ENCODE results near the gene MIAT. TPM values are rescaled to one million over a fixed set of nuclear protein-coding genes. Genes with fewer than 3 reads are reported as not detected.

Gene MIAT
- total and polyA plus RNA-seq, 5 donors from 2014 or later, result 1.4 to 305 (median 2.7) TPM

GRCh38 chr22:26711205-26711963, 54.0 kb downstream of the MIAT start:
- peaks cover 64% of the 10 kb centered on the region for H3K36me3 ChIP-seq (ENCODE audit: control insufficient read depth, insufficient read depth, low read length)
- H3K4me3 Mint-ChIP-seq, result no peak overlapping the region
- H3K27ac Mint-ChIP-seq, result peak overlapping the region; percentile 26 to 74 (median 65)
- peaks cover 53% of the 10 kb centered on the region for H3K36me3 Mint-ChIP-seq
- no peak overlapping the region for H3K27ac ChIP-seq (ENCODE audit: insufficient read depth, low read length, poor library complexity, severe bottlenecking)
- no peaks in the 10 kb centered on the region for H3K27me3 Mint-ChIP-seq
- no peaks in the 10 kb centered on the region for H3K27me3 ChIP-seq (ENCODE audit: control insufficient read depth, insufficient read depth, low read length)
- H3K4me1 ChIP-seq (ENCODE audit: control insufficient read depth, insufficient read depth, low read length, poor library complexity, severe bottlenecking), result no peaks in the 10 kb centered on the region
- peak in 1 of 3 donors; percentile 23 for DNase-seq
- ATAC-seq (ENCODE audit: low read depth in 2 of 2), result peak in 1 of 2 donors; percentile 46
- H3K4me3 ChIP-seq (ENCODE audit: low read depth, low read length), result no peak overlapping the region
- peaks cover 32 to 51% (median 39%) of the 10 kb centered on the region in 4 donors for H3K4me1 Mint-ChIP-seq
- H3K9me3 ChIP-seq (ENCODE audit: control insufficient read depth in 2 of 2, low read length in 2 of 2), result peaks cover 0 to 5% of the 10 kb centered on the region in 2 experiments
- peaks cover 0 to 5% (median 2%) of the 10 kb centered on the region in 7 donors for H3K9me3 Mint-ChIP-seq

- Histone ChIP-seq H3K36me3 (ENCODE audit: control insufficient read depth, insufficient read depth, low read length) (peaks cover 67% of the 10 kb centered on the region), H3K4me3 (ENCODE audit: low read depth, low read length) (no peak overlapping the region), H3K27ac (ENCODE audit: insufficient read depth, low read length, poor library complexity, severe bottlenecking) (no peak overlapping the region), H3K4me1 (ENCODE audit: control insufficient read depth, insufficient read depth, low read length, poor library complexity, severe bottlenecking) (no peaks in the 10 kb centered on the region), H3K9me3 (ENCODE audit: control insufficient read depth in 2 of 2, low read length in 2 of 2) (peaks cover 0 to 2% of the 10 kb centered on the region in 2 experiments), H3K27me3 (ENCODE audit: control insufficient read depth, insufficient read depth, low read length) (no peaks in the 10 kb centered on the region)
- Mint-ChIP-seq H3K36me3 (peaks cover 56% of the 10 kb centered on the region), H3K9me3 (peaks cover 0 to 5% (median 0%) of the 10 kb centered on the region in 7 donors), H3K4me3 (no peak overlapping the region), H3K27me3 (no peaks in the 10 kb centered on the region), H3K4me1 (peaks cover 32 to 52% (median 39%) of the 10 kb centered on the region in 4 donors), H3K27ac (no peak overlapping the region)
- DNase-seq, result no peak
- ATAC-seq (ENCODE audit: low read depth in 2 of 2), result no peak
Observed at GRCh38 chr22:26712158-26712557, 54.8 kb downstream of the MIAT start.

- no peak overlapping the region for H3K27ac ChIP-seq (ENCODE audit: insufficient read depth, low read length, poor library complexity, severe bottlenecking)
- Mint-ChIP-seq H3K27ac (peak overlapping the region in 1 of 3 donors; percentile 77), H3K9me3 (no peaks in the 10 kb centered on the region), H3K27me3 (no peaks in the 10 kb centered on the region), H3K4me3 (no peak overlapping the region), H3K36me3 (peaks cover 48% of the 10 kb centered on the region), H3K4me1 (peaks cover 17 to 41% (median 25%) of the 10 kb centered on the region in 4 donors)
- ATAC-seq (ENCODE audit: low read depth in 2 of 2) (no peak), DNase-seq (no peak)
- H3K36me3 ChIP-seq (ENCODE audit: control insufficient read depth, insufficient read depth, low read length), result peaks cover 67% of the 10 kb centered on the region
- no peaks in the 10 kb centered on the region for H3K9me3 ChIP-seq (ENCODE audit: control insufficient read depth in 2 of 2, low read length in 2 of 2)
- H3K4me1 ChIP-seq (ENCODE audit: control insufficient read depth, insufficient read depth, low read length, poor library complexity, severe bottlenecking), result no peaks in the 10 kb centered on the region
- no peak overlapping the region for H3K4me3 ChIP-seq (ENCODE audit: low read depth, low read length)
- H3K27me3 ChIP-seq (ENCODE audit: control insufficient read depth, insufficient read depth, low read length), result no peaks in the 10 kb centered on the region
Observed at GRCh38 chr22:26713823-26714449, 56.5 kb downstream of the MIAT start.

- H3K27ac Mint-ChIP-seq, result peak overlapping the region in 2 of 3 donors; percentile 72 to 77
- Histone ChIP-seq H3K36me3 (ENCODE audit: control insufficient read depth, insufficient read depth, low read length) (peaks cover 67% of the 10 kb centered on the region), H3K4me3 (ENCODE audit: low read depth, low read length) (no peak overlapping the region), H3K4me1 (ENCODE audit: control insufficient read depth, insufficient read depth, low read length, poor library complexity, severe bottlenecking) (no peaks in the 10 kb centered on the region), H3K27ac (ENCODE audit: insufficient read depth, low read length, poor library complexity, severe bottlenecking) (no peak overlapping the region), H3K27me3 (ENCODE audit: control insufficient read depth, insufficient read depth, low read length) (no peaks in the 10 kb centered on the region), H3K9me3 (ENCODE audit: control insufficient read depth in 2 of 2, low read length in 2 of 2) (no peaks in the 10 kb centered on the region)
- H3K27me3 Mint-ChIP-seq, result no peaks in the 10 kb centered on the region
- peaks cover 17 to 36% (median 25%) of the 10 kb centered on the region in 4 donors for H3K4me1 Mint-ChIP-seq
- no peaks in the 10 kb centered on the region for H3K9me3 Mint-ChIP-seq
- DNase-seq, result no peak
- no peak for ATAC-seq (ENCODE audit: low read depth in 2 of 2)
- peaks cover 55% of the 10 kb centered on the region for H3K36me3 Mint-ChIP-seq
- no peak overlapping the region for H3K4me3 Mint-ChIP-seq
Observed at GRCh38 chr22:26714971-26715370, 57.6 kb downstream of the MIAT start.

GRCh38 chr22:26715392-26715936, 58.1 kb downstream of the MIAT start:
- no peaks in the 10 kb centered on the region for H3K9me3 ChIP-seq (ENCODE audit: control insufficient read depth in 2 of 2, low read length in 2 of 2)
- peaks cover 66% of the 10 kb centered on the region for H3K36me3 ChIP-seq (ENCODE audit: control insufficient read depth, insufficient read depth, low read length)
- H3K9me3 Mint-ChIP-seq, result no peaks in the 10 kb centered on the region
- H3K27ac Mint-ChIP-seq, result peak overlapping the region; percentile 62 to 77 (median 72)
- H3K4me3 Mint-ChIP-seq, result no peak overlapping the region
- peaks cover 56% of the 10 kb centered on the region for H3K36me3 Mint-ChIP-seq
- no peaks in the 10 kb centered on the region for H3K27me3 Mint-ChIP-seq
- peaks cover 15 to 32% (median 25%) of the 10 kb centered on the region in 4 donors for H3K4me1 Mint-ChIP-seq
- H3K4me3 ChIP-seq (ENCODE audit: low read depth, low read length), result no peak overlapping the region
- H3K4me1 ChIP-seq (ENCODE audit: control insufficient read depth, insufficient read depth, low read length, poor library complexity, severe bottlenecking), result no peaks in the 10 kb centered on the region
- H3K27ac ChIP-seq (ENCODE audit: insufficient read depth, low read length, poor library complexity, severe bottlenecking), result no peak overlapping the region
- DNase-seq (no peak), ATAC-seq (ENCODE audit: low read depth in 2 of 2) (no peak)
- no peaks in the 10 kb centered on the region for H3K27me3 ChIP-seq (ENCODE audit: control insufficient read depth, insufficient read depth, low read length)

GRCh38 chr22:26718488-26718887, 61.1 kb downstream of the MIAT start:
- H3K27ac Mint-ChIP-seq, result no peak overlapping the region
- Histone ChIP-seq H3K4me1 (ENCODE audit: control insufficient read depth, insufficient read depth, low read length, poor library complexity, severe bottlenecking) (no peaks in the 10 kb centered on the region), H3K4me3 (ENCODE audit: low read depth, low read length) (no peak overlapping the region), H3K27me3 (ENCODE audit: control insufficient read depth, insufficient read depth, low read length) (no peaks in the 10 kb centered on the region), H3K9me3 (ENCODE audit: control insufficient read depth in 2 of 2, low read length in 2 of 2) (no peaks in the 10 kb centered on the region), H3K36me3 (ENCODE audit: control insufficient read depth, insufficient read depth, low read length) (peaks cover 82% of the 10 kb centered on the region), H3K27ac (ENCODE audit: insufficient read depth, low read length, poor library complexity, severe bottlenecking) (no peak overlapping the region)
- peaks cover 7 to 21% (median 14%) of the 10 kb centered on the region in 4 donors for H3K4me1 Mint-ChIP-seq
- H3K27me3 Mint-ChIP-seq, result no peaks in the 10 kb centered on the region
- peaks cover 54% of the 10 kb centered on the region for H3K36me3 Mint-ChIP-seq
- no peak overlapping the region for H3K4me3 Mint-ChIP-seq
- no peaks in the 10 kb centered on the region for H3K9me3 Mint-ChIP-seq
- DNase-seq (no peak), ATAC-seq (ENCODE audit: low read depth in 2 of 2) (no peak)

- H3K9me3 Mint-ChIP-seq, result no peaks in the 10 kb centered on the region
- H3K36me3 ChIP-seq (ENCODE audit: control insufficient read depth, insufficient read depth, low read length), result peaks cover 82% of the 10 kb centered on the region
- no peaks in the 10 kb centered on the region for H3K27me3 ChIP-seq (ENCODE audit: control insufficient read depth, insufficient read depth, low read length)
- H3K4me3 Mint-ChIP-seq, result no peak overlapping the region
- H3K27me3 Mint-ChIP-seq, result no peaks in the 10 kb centered on the region
- ATAC-seq (ENCODE audit: low read depth in 2 of 2) (no peak), DNase-seq (no peak)
- no peak overlapping the region for H3K27ac Mint-ChIP-seq
- H3K9me3 ChIP-seq (ENCODE audit: control insufficient read depth in 2 of 2, low read length in 2 of 2), result no peaks in the 10 kb centered on the region
- no peaks in the 10 kb centered on the region for H3K4me1 ChIP-seq (ENCODE audit: control insufficient read depth, insufficient read depth, low read length, poor library complexity, severe bottlenecking)
- no peak overlapping the region for H3K27ac ChIP-seq (ENCODE audit: insufficient read depth, low read length, poor library complexity, severe bottlenecking)
- H3K4me3 ChIP-seq (ENCODE audit: low read depth, low read length), result no peak overlapping the region
- peaks cover 55% of the 10 kb centered on the region for H3K36me3 Mint-ChIP-seq
- H3K4me1 Mint-ChIP-seq, result peaks cover 7 to 24% (median 14%) of the 10 kb centered on the region in 4 donors
Observed at GRCh38 chr22:26718905-26719304, 61.5 kb downstream of the MIAT start.

Data from CD4-positive, CD25-positive, alpha-beta regulatory T cell (primary cell).